Measurements from ENCODE around the gene ITCH. TPM values are rescaled to one million over a fixed set of nuclear protein-coding genes. Genes with fewer than 3 reads are reported as not detected.
"Not testable (repeated sequence)": the region's sequence is repeated elsewhere in the genome, so short reads cannot be mapped to it uniquely, and the experiment has no call there.

Gene ITCH
- total RNA-seq, 1 experiment from 2014 or later: 54.8 TPM

DNA sequence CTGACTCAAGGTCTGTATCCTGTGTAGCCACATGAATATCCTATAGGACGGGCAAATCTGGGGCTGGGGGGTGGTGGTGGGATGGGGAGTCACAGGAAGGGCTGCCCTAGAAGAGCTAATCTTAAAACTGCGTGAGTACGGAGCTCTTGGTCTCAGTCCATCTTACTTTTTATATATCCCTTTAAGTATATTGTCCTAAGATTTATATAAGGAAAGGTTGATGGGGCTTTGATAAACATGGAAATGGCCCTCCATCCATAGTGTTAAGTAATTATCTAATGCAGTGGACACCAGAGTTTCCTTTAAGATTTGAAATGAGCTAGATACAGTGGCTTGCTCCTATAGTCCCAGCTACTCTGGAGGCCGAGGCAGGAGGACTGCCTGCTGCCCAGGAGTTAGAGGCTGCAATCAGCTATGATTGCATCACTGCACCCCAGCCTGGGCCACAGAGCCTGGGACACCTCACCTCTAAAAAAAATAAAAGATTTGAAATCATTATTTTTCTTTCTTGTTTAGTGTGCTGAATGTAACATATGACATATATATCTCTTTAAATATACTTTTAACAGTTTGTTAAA is 128.9 kb downstream of the ITCH start:
- Histone ChIP-seq H3K27ac (ENCODE audit: low read length) (no peak overlapping the region), H3K9ac (ENCODE audit: low read length) (no peak overlapping the region), H3K9me3 (ENCODE audit: low read length) (no peaks in the 10 kb centered on the region), H3K79me2 (ENCODE audit: low read length) (0 out of 2 replicates have a peak, but pooled peaks cover 10% of the 10 kb centered on the region), H3K4me2 (ENCODE audit: low read depth, low read length, poor library complexity, severe bottlenecking) (no peak overlapping the region), H3K27me3 (ENCODE audit: low read length) (no peaks in the 10 kb centered on the region), H3K4me3 (ENCODE audit: low read length) (no peak overlapping the region), H2AFZ (ENCODE audit: low read length) (no peak overlapping the region), H4K20me1 (ENCODE audit: insufficient read depth, low read depth, low read length) (no peaks in the 10 kb centered on the region), H3K36me3 (ENCODE audit: insufficient read depth, low read length) (peaks cover 41% of the 10 kb centered on the region), H3K4me1 (ENCODE audit: low read length) (peaks cover 21% of the 10 kb centered on the region), H3K9me2 (replicated peaks; ENCODE audit: insufficient read depth, low read length) (no peaks in the 10 kb centered on the region)
- no peak for DNase-seq

DNA sequence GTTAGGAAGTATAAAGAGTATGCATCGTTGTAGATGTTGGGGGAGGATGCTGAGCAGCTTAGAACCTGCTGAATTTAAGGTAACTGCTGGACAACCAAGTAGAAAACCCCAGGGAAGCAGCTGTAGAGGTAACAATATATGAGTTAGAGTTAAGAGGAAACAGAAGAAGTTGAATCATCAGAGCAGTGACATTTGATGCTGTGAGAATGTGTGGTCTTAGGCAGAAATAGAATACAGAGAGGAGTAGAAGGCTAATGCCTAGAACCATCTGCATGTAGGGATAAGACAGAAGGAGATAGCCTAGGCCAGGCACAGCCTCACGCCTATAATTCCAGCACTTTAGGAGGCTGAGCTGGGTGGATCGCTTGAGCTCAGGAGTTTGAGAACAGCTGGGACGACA is 130.6 kb downstream of the ITCH start:
- H3K27ac ChIP-seq (ENCODE audit: low read length): no peak overlapping the region
- H3K4me2 ChIP-seq (ENCODE audit: low read depth, low read length, poor library complexity, severe bottlenecking): no peak overlapping the region
- H3K79me2 ChIP-seq (ENCODE audit: low read length): peaks cover 24% of the 10 kb centered on the region
- no peak overlapping the region for H3K9ac ChIP-seq (ENCODE audit: low read length)
- H3K4me1 ChIP-seq (ENCODE audit: low read length): peaks cover 21% of the 10 kb centered on the region
- H3K36me3 ChIP-seq (ENCODE audit: insufficient read depth, low read length): peaks cover 38% of the 10 kb centered on the region
- H3K9me2 ChIP-seq (replicated peaks; ENCODE audit: insufficient read depth, low read length): no peaks in the 10 kb centered on the region
- no peak overlapping the region for H3K4me3 ChIP-seq (ENCODE audit: low read length)
- no peak overlapping the region for H2AFZ ChIP-seq (ENCODE audit: low read length)
- DNase-seq: no peak
- H3K9me3 ChIP-seq (ENCODE audit: low read length): no peaks in the 10 kb centered on the region
- H3K27me3 ChIP-seq (ENCODE audit: low read length): no peaks in the 10 kb centered on the region
- no peaks in the 10 kb centered on the region for H4K20me1 ChIP-seq (ENCODE audit: insufficient read depth, low read depth, low read length)

DNA sequence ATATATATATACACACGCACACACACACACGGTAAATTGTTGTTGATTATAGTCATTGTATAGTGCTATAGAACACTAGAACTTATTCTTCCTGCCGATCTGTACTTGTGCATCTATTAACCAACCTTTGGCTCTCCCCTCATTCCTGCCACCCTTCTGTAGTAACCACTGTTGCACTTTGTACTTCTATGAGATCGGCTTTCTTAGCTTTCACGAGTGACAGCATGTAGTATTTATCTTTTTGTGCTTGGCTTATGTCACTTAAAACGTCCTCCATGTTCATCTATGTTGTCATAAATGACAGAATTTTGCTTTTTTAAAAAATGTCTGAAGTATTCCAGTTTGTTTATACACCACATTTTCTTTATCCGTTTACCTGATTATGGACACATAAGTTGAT is 132.2 kb downstream of the ITCH start:
- no peaks in the 10 kb centered on the region for H3K9me3 ChIP-seq (ENCODE audit: low read length)
- H3K36me3 ChIP-seq (ENCODE audit: insufficient read depth, low read length): peaks cover 30% of the 10 kb centered on the region
- no peaks in the 10 kb centered on the region for H3K9me2 ChIP-seq (replicated peaks; ENCODE audit: insufficient read depth, low read length)
- H4K20me1 ChIP-seq (ENCODE audit: insufficient read depth, low read depth, low read length): no peaks in the 10 kb centered on the region
- H3K79me2 ChIP-seq (ENCODE audit: low read length): peaks cover 22% of the 10 kb centered on the region
- peaks cover 12% of the 10 kb centered on the region for H3K4me1 ChIP-seq (ENCODE audit: low read length)
- no peak overlapping the region for H3K4me3 ChIP-seq (ENCODE audit: low read length)
- DNase-seq: no peak
- H2AFZ ChIP-seq (ENCODE audit: low read length): no peak overlapping the region
- H3K27me3 ChIP-seq (ENCODE audit: low read length): no peaks in the 10 kb centered on the region
- no peak overlapping the region for H3K9ac ChIP-seq (ENCODE audit: low read length)
- peak overlapping the region; percentile 33 for H3K4me2 ChIP-seq (ENCODE audit: low read depth, low read length, poor library complexity, severe bottlenecking)
- H3K27ac ChIP-seq (ENCODE audit: low read length): peak overlapping the region; percentile 60; the same call in 1 of the 2 replicates

DNA sequence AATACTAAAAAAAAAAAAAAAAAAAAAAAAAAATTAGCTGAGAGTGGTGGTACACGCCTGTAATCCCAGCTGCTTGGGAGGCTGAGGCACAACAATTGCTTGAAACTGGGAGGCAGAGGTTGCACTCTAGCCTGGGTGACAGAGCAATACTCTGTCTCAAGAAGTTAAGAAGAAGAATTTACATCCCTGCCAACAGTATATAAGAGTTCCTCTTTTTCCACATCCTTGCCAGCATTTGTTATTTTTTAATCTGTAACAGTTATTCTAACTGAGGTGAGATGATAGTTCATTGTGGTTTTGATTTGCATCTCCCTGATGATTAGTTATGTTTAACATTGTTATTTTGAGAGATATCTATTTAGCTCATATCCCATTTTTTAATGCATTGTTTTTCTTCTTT is 132.8 kb downstream of the ITCH start:
- no peak overlapping the region for H2AFZ ChIP-seq (ENCODE audit: low read length)
- peak overlapping the region; percentile 60 for H3K27ac ChIP-seq (ENCODE audit: low read length)
- H3K36me3 ChIP-seq (ENCODE audit: insufficient read depth, low read length): peaks cover 29% of the 10 kb centered on the region
- DNase-seq: peak; percentile 72
- H3K9me2 ChIP-seq (replicated peaks; ENCODE audit: insufficient read depth, low read length): no peaks in the 10 kb centered on the region
- no peak overlapping the region for H3K4me2 ChIP-seq (ENCODE audit: low read depth, low read length, poor library complexity, severe bottlenecking)
- H3K9ac ChIP-seq (ENCODE audit: low read length): no peak overlapping the region
- H3K9me3 ChIP-seq (ENCODE audit: low read length): no peaks in the 10 kb centered on the region
- H3K27me3 ChIP-seq (ENCODE audit: low read length): no peaks in the 10 kb centered on the region
- H3K79me2 ChIP-seq (ENCODE audit: low read length): peaks cover 28% of the 10 kb centered on the region
- H3K4me1 ChIP-seq (ENCODE audit: low read length): peaks cover 12% of the 10 kb centered on the region
- no peak overlapping the region for H3K4me3 ChIP-seq (ENCODE audit: low read length)
- no peaks in the 10 kb centered on the region for H4K20me1 ChIP-seq (ENCODE audit: insufficient read depth, low read depth, low read length)

DNA sequence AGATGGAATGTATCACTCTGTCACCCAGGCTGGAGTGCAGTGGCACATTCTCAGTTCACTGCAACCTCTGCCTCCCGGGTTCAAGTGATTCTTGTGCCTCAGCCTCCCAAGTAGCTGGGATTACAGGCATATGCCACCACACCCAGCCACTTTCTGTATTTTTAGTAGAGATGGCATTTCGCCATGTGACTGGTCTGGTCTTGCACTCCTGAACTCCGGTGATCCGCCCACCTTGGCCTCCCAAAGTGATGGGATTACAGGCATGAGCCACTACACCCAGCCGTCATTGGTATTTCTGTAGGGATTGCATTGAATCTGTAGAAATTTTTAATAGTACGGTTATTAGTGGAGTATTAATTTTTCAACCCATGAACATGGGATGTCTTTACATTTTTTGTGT is 134.5 kb downstream of the ITCH start:
- not testable (repeated sequence) for H3K27me3 ChIP-seq (ENCODE audit: low read length); H4K20me1 ChIP-seq (ENCODE audit: insufficient read depth, low read depth, low read length); H3K4me3 ChIP-seq (ENCODE audit: low read length); H3K9me3 ChIP-seq (ENCODE audit: low read length); H3K4me2 ChIP-seq (ENCODE audit: low read depth, low read length, poor library complexity, severe bottlenecking); H3K9ac ChIP-seq (ENCODE audit: low read length); H3K9me2 ChIP-seq (replicated peaks; ENCODE audit: insufficient read depth, low read length); H2AFZ ChIP-seq (ENCODE audit: low read length); DNase-seq; H3K27ac ChIP-seq (ENCODE audit: low read length)
- Histone ChIP-seq H3K36me3 (ENCODE audit: insufficient read depth, low read length) (peaks cover 25% of the 10 kb centered on the region), H3K4me1 (ENCODE audit: low read length) (peaks cover 12% of the 10 kb centered on the region), H3K79me2 (ENCODE audit: low read length) (peaks cover 32% of the 10 kb centered on the region)

DNA sequence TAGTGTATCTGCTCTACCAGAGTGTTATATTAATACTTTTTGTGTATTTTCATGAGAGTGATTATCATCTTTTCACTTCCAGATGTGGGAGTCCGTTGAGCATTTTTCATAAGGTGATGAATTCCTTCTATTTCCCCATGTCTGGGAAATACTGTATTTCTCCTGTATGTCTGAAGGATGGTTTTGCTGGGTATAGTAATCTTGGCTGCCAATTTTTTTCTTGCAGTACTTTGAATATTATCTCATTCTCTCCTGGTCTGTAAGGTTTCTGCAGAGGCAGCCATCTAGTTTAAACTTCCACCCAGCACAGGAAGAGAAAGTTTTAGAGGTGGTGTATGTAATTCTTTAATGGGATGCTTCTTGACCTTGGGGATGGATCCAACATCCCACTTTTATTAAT is 137.8 kb downstream of the ITCH start:
- peaks cover 32% of the 10 kb centered on the region for H3K79me2 ChIP-seq (ENCODE audit: low read length)
- H3K36me3 ChIP-seq (ENCODE audit: insufficient read depth, low read length): peaks cover 17% of the 10 kb centered on the region
- no peaks in the 10 kb centered on the region for H4K20me1 ChIP-seq (ENCODE audit: insufficient read depth, low read depth, low read length)

DNA sequence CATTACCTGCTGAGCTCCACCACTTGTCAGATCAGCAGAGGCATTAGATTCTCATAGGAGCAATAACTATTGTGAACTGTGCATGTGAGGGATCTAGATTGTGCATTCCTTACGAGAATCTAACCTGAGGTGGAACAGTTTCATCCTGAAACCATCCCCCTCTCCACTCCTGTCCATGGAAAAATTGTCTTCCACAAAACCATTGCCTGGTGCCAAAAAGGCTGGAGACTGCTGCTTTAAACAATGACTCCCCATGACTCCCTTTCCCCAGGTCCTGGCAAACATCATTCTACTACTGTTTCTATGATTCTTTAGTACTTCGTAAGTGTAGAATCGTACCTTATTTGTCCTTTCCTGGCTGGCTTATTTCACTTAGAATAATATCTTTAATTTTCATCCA is 143.4 kb downstream of the ITCH start:
- DNase-seq: no peak
- H3K79me2 ChIP-seq (ENCODE audit: low read length): peaks cover 3% of the 10 kb centered on the region; the same call in 1 of the 2 replicates
- no peak overlapping the region for H3K27ac ChIP-seq (ENCODE audit: low read length)
- H2AFZ ChIP-seq (ENCODE audit: low read length): no peak overlapping the region
- no peak overlapping the region for H3K4me3 ChIP-seq (ENCODE audit: low read length)
- no peaks in the 10 kb centered on the region for H4K20me1 ChIP-seq (ENCODE audit: insufficient read depth, low read depth, low read length)
- no peaks in the 10 kb centered on the region for H3K27me3 ChIP-seq (ENCODE audit: low read length)
- H3K36me3 ChIP-seq (ENCODE audit: insufficient read depth, low read length): peaks cover 8% of the 10 kb centered on the region; the same call in 1 of the 2 replicates
- no peak overlapping the region for H3K9ac ChIP-seq (ENCODE audit: low read length)
- H3K9me2 ChIP-seq (replicated peaks; ENCODE audit: insufficient read depth, low read length): no peaks in the 10 kb centered on the region
- no peak overlapping the region for H3K4me2 ChIP-seq (ENCODE audit: low read depth, low read length, poor library complexity, severe bottlenecking)
- no peaks in the 10 kb centered on the region for H3K9me3 ChIP-seq (ENCODE audit: low read length)
- H3K4me1 ChIP-seq (ENCODE audit: low read length): no peaks in the 10 kb centered on the region; the same call in 1 of the 2 replicates

More for the DNA sequence above, 137.8 kb downstream of the ITCH start:
- Histone ChIP-seq H3K27me3 (ENCODE audit: low read length) (no peaks in the 10 kb centered on the region), H3K4me2 (ENCODE audit: low read depth, low read length, poor library complexity, severe bottlenecking) (no peak overlapping the region), H3K4me1 (ENCODE audit: low read length) (peaks cover 5% of the 10 kb centered on the region), H2AFZ (ENCODE audit: low read length) (no peak overlapping the region), H3K9ac (ENCODE audit: low read length) (no peak overlapping the region), H3K27ac (ENCODE audit: low read length) (no peak overlapping the region), H3K4me3 (ENCODE audit: low read length) (no peak overlapping the region), H3K9me3 (ENCODE audit: low read length) (no peaks in the 10 kb centered on the region), H3K9me2 (replicated peaks; ENCODE audit: insufficient read depth, low read length) (no peaks in the 10 kb centered on the region)
- DNase-seq: no peak

DNA sequence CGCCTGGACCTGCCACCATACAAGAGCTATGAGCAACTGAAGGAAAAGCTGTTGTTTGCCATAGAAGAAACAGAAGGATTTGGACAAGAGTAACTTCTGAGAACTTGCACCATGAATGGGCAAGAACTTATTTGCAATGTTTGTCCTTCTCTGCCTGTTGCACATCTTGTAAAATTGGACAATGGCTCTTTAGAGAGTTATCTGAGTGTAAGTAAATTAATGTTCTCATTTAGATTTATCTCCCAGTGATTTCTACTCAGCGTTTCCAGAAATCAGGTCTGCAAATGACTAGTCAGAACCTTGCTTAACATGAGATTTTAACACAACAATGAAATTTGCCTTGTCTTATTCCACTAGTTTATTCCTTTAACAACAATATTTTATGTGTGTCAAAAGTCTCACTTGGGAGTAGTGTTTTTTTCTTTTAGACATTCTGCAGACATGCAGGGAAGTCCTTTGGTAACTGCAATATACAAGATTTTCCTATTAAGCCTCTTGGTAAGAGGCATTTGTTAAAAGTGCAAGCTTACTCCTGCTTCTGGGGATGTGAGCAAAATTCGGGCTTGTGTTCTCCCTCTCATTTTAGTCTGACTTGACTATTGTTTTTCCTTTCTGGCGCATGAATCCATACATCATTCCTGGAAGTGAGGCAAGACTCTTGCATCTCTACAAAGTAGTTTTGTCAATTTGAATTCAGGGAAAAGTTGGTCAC is 144.8 kb downstream of the ITCH start:
- H3K27me3 ChIP-seq (ENCODE audit: low read length): no peaks in the 10 kb centered on the region
- H3K9ac ChIP-seq (ENCODE audit: low read length): no peak overlapping the region
- no peak for DNase-seq
- no peaks in the 10 kb centered on the region for H3K9me3 ChIP-seq (ENCODE audit: low read length)
- H3K4me3 ChIP-seq (ENCODE audit: low read length): no peak overlapping the region
- H3K27ac ChIP-seq (ENCODE audit: low read length): no peak overlapping the region
- no peak overlapping the region for H3K4me2 ChIP-seq (ENCODE audit: low read depth, low read length, poor library complexity, severe bottlenecking)
- no peaks in the 10 kb centered on the region for H3K79me2 ChIP-seq (ENCODE audit: low read length)
- H2AFZ ChIP-seq (ENCODE audit: low read length): no peak overlapping the region
- H4K20me1 ChIP-seq (ENCODE audit: insufficient read depth, low read depth, low read length): no peaks in the 10 kb centered on the region
- H3K36me3 ChIP-seq (ENCODE audit: insufficient read depth, low read length): peaks cover 8% of the 10 kb centered on the region; the same call in 1 of the 2 replicates
- H3K4me1 ChIP-seq (ENCODE audit: low read length): no peaks in the 10 kb centered on the region; the same call in 1 of the 2 replicates
- no peaks in the 10 kb centered on the region for H3K9me2 ChIP-seq (replicated peaks; ENCODE audit: insufficient read depth, low read length)

Data from Karpas-422 (cell line).